GM12878 (cell line): ENCODE data around the gene C19orf12. TPM values are rescaled to one million over a fixed set of nuclear protein-coding genes. Genes with fewer than 3 reads are reported as not detected.

ENCODE experiments used
- ATAC-seq: fragments of 200-7000 bp; cut with Tn5 transposase; 3 replicates; pipeline ENCODE4 v1.9.1; 2020; ENCODE audit warnings: mild to moderate bottlenecking, moderate library complexity
- Bru-seq: library from RNA; stranded (reverse); fragments of 400-500 nt; gene quantifications from one replicate; lab custom pipeline; 2021; lab: Mats Ljungman, UMichigan
- BruChase-seq, 2 experiments: library from RNA; stranded (reverse); fragments of 400-500 nt; gene quantifications; one replicate each; lab custom pipeline; 2021; lab: Mats Ljungman, UMichigan
- BruUV-seq: library from RNA; stranded (reverse); fragments of 400-500 nt; replicated peaks from 2 replicates; lab custom pipeline; 2021; lab: Mats Ljungman, UMichigan
- CTCF ChIA-PET: fragments of 300-600 bp; sonication (Branson Sonifier 250); formaldehyde crosslinking; extraction: SDS; loops from one replicate; lab custom pipeline; 2021; ENCODE audit warnings: inconsistent platforms; lab: Yijun Ruan, JAX
- POLR2A ChIA-PET: fragments of 350-600 bp; formaldehyde crosslinking; extraction: SDS; loops from one replicate; lab custom pipeline; 2021; ENCODE audit warnings: inconsistent platforms; lab: Charles Lee
- RAD21 ChIA-PET: fragments of 300-600 bp; sonication (Branson Sonifier 250); formaldehyde crosslinking; loops from one replicate; lab custom pipeline; 2023; ENCODE audit warnings: antibody characterized with exemption; ENCODE audit not compliant: unreplicated experiment; lab: Charles Lee
- SMC1A ChIA-PET: fragments of 300-600 bp; sonication (Branson Sonifier 250); formaldehyde crosslinking; loops from one replicate; lab custom pipeline; 2023; ENCODE audit not compliant: unreplicated experiment, uncharacterized antibody; lab: Charles Lee
- DNase-seq: peaks from one replicate; pipeline ENCODE4 v3.0.0-alpha.2; 2011; ENCODE audit warnings: low read depth, low spot score
- FAIRE-seq: peaks from 3 replicates; lab custom pipeline; 2011; peaks lifted over from hg19 to GRCh38; lab: Jason Lieb, UNC
- H2AFZ ChIP-seq: 2 replicates; pipeline ENCODE4 v1.6.0; 2011; ENCODE audit warnings: low read depth, low read length, control low read depth; ENCODE audit not compliant: control insufficient read depth
- H3K27ac ChIP-seq: 2 replicates; pipeline ENCODE4 v1.5.1; 2011; ENCODE audit warnings: control low read depth; ENCODE audit not compliant: control insufficient read depth, insufficient read depth
- H3K27me3 ChIP-seq, 2 experiments: replicated peaks in 1 of 2; 2 replicates each; pipeline versions ENCODE4 v1.6.0 to v1.6.1; 2011; ENCODE audit warnings: low read length in 1 of 2; ENCODE audit not compliant: control insufficient read depth in 2 of 2, insufficient read depth in 2 of 2
- H3K36me3 ChIP-seq, 2 experiments: 2 replicates each; pipeline ENCODE4 v1.5.1; 2011; ENCODE audit warnings: low read length in 1 of 2; ENCODE audit not compliant: control insufficient read depth in 2 of 2, insufficient read depth in 2 of 2
- H3K4me1 ChIP-seq: 2 replicates; pipeline ENCODE4 v1.6.1; 2011; ENCODE audit warnings: mild to moderate bottlenecking, low read length, moderate library complexity, mixed read lengths; ENCODE audit not compliant: control insufficient read depth, insufficient read depth
- H3K4me2 ChIP-seq: 2 replicates; pipeline ENCODE4 v1.6.0; 2011; ENCODE audit warnings: control low read depth; ENCODE audit not compliant: control insufficient read depth, insufficient read depth
- H3K4me3 ChIP-seq: fragments of 200-600 bp; sonication (generic); 2 replicates; pipeline ENCODE4 v1.5.1; 2016
- H3K79me2 ChIP-seq: 2 replicates; pipeline ENCODE4 v1.6.0; 2011; ENCODE audit warnings: low read length; ENCODE audit not compliant: control insufficient read depth, insufficient read depth
- H3K9ac ChIP-seq: 2 replicates; pipeline ENCODE4 v1.8.0; 2011; ENCODE audit warnings: low read length, control low read depth, mixed read lengths; ENCODE audit not compliant: control insufficient read depth, insufficient read depth
- H3K9me3 ChIP-seq: replicated peaks from 3 replicates; pipeline ENCODE4 v1.5.1; 2011; ENCODE audit warnings: mild to moderate bottlenecking, low read length; ENCODE audit not compliant: control insufficient read depth, insufficient read depth
- H4K20me1 ChIP-seq: 2 replicates; pipeline ENCODE4 v1.6.0; 2011; ENCODE audit not compliant: control insufficient read depth, insufficient read depth
- ASH2L ChIP-seq: fragments of 300-600, 200-600 bp; sonication (generic); IDR thresholded peaks from 2 replicates; pipeline ENCODE4 v1.6.1; 2017; ENCODE audit warnings: low read depth, mild to moderate bottlenecking, borderline replicate concordance
- CTCF ChIP-seq, 3 experiments: IDR thresholded peaks in 2 of 3; conservative IDR thresholded peaks in 1 of 3; 2 replicates each; pipeline ENCODE4 v1.5.1; 2011; ENCODE audit warnings: low read depth in 3 of 3, low read length in 3 of 3, mild to moderate bottlenecking in 3 of 3, control low read depth in 2 of 3, moderate library complexity in 2 of 3, inconsistent platforms in 1 of 3, mixed read lengths in 1 of 3; ENCODE audit not compliant: control insufficient read depth in 2 of 3, insufficient read depth in 1 of 3; ENCODE audit errors: extremely low read depth in 1 of 3
- ETV6 ChIP-seq, 2 experiments: fragments of 450-650 bp in 1 of 2; IDR thresholded peaks in 1 of 2; conservative IDR thresholded peaks in 1 of 2; 2 replicates each; pipeline ENCODE4 v1.6.1; 2014; ENCODE audit warnings: antibody characterized with exemption in 1 of 2, borderline replicate concordance in 1 of 2, low read depth in 1 of 2, mild to moderate bottlenecking in 1 of 2, moderate library complexity in 1 of 2
- GABPA ChIP-seq: IDR thresholded peaks from 2 replicates; pipeline ENCODE4 v1.6.1; 2014; ENCODE audit warnings: antibody characterized with exemption, low read depth, mild to moderate bottlenecking, inconsistent platforms
- GATAD2B ChIP-seq: fragments of 450-650 bp; conservative IDR thresholded peaks from 2 replicates; pipeline ENCODE4 v1.6.1; 2017; ENCODE audit warnings: low read depth, mild to moderate bottlenecking, moderate library complexity
- HCFC1 ChIP-seq: fragments of 150-350 bp; IDR thresholded peaks from 2 replicates; pipeline ENCODE4 v1.6.1; 2014; ENCODE audit warnings: low read length
- LARP7 ChIP-seq: fragments of 450-650 bp; IDR thresholded peaks from 2 replicates; pipeline ENCODE4 v1.6.1; 2017; ENCODE audit warnings: mild to moderate bottlenecking
- MTA3 ChIP-seq: IDR thresholded peaks from 2 replicates; pipeline ENCODE4 v1.6.1; 2012; ENCODE audit warnings: low read length, inconsistent platforms, borderline replicate concordance
- NFYB ChIP-seq: IDR thresholded peaks from 2 replicates; pipeline ENCODE4 v1.6.1; 2011; ENCODE audit warnings: low read depth, mild to moderate bottlenecking, low read length, improper control_type of control experiment, moderate library complexity; ENCODE audit not compliant: insufficient read depth
- NR2F1 ChIP-seq: fragments of 450-650 bp; conservative IDR thresholded peaks from 2 replicates; pipeline ENCODE4 v1.6.1; 2017; ENCODE audit warnings: mild to moderate bottlenecking
- PAX5 ChIP-seq: IDR thresholded peaks from 2 replicates; pipeline ENCODE4 v1.6.1; 2011; ENCODE audit warnings: low read depth, low read length, borderline replicate concordance
- SMC3 ChIP-seq: IDR thresholded peaks from 2 replicates; pipeline ENCODE4 v1.6.1; 2011; ENCODE audit warnings: low read length, improper control_type of control experiment, borderline replicate concordance
- TCF12 ChIP-seq: IDR thresholded peaks from 2 replicates; pipeline ENCODE4 v1.6.1; 2011; ENCODE audit warnings: low read depth, mild to moderate bottlenecking, low read length
- USF2 ChIP-seq: IDR thresholded peaks from 2 replicates; pipeline ENCODE4 v1.6.1; 2011; ENCODE audit warnings: low read depth, low read length, improper control_type of control experiment, borderline replicate concordance
- WGBS: methylation state at CpG from one replicate; pipeline ENCODE4 v1.1.6; 2016; ENCODE audit warnings: low lambda C conversion rate; ENCODE audit not compliant: insufficient replicate concordance, insufficient coverage; ENCODE audit errors: missing lambda C conversion rate; 5-methylcytosine and 5-hydroxymethylcytosine counted together
- in situ Hi-C: fragments of 300-500 bp; cut with MboI; formaldehyde crosslinking; loops from 9 replicates; pipeline ENCODE4 v1.14.3; 2018; ENCODE audit warnings: mixed read lengths
- intact Hi-C: fragments of 100-400 bp; cut with micrococcal nuclease; formaldehyde crosslinking; loops from one replicate; pipeline ENCODE4 v1.14.2; 2022; ENCODE audit not compliant: unreplicated experiment
- long read RNA-seq, 2 experiments: library from polyadenylated mRNA; unstranded; transcript quantifications; one replicate each; pipeline ENCODE4 v2.0.0, GENCODE V29; 2019 to 2020
- polyA minus RNA-seq, 3 experiments: library from RNA; depleted of rRNA, polyadenylated mRNA; stranded (reverse); fragments of >200 nt; gene quantifications; 2 replicates each; pipeline ENCODE4 v1.2.3, GENCODE V29; 2011
- polyA plus RNA-seq, 11 experiments: library from polyadenylated mRNA; depleted of rRNA in 4 of 11; unstranded in 6 of 11; stranded (reverse) in 5 of 11; fragments of >200 nt; fragmentation: Nextera tagmentation in 4 of 11; fragmentation: Illumina TruSeq in 1 of 11; extraction: Ambion mirVana in 4 of 11; extraction: Trizol in 1 of 11; gene quantifications; 1 replicate in 1 of 11; 2 replicates in 10 of 11; pipeline versions ENCODE4 v1.2.1 to v1.2.3, GENCODE V29; 2011 to 2016; ENCODE audit warnings: inconsistent platforms in 2 of 11, missing spikeins in 2 of 11, low read depth in 1 of 11
- total RNA-seq, 4 experiments: library from RNA; depleted of rRNA in 3 of 4; stranded (reverse); fragments of >200 nt in 3 of 4; fragmentation: Illumina TruSeq in 1 of 4; extraction: Trizol in 1 of 4; gene quantifications; 2 replicates each; pipeline versions ENCODE4 v1.2.1 to v1.2.3, GENCODE V29; 2013 to 2021

The C19orf12 gene
- total RNA-seq (2013; cell fraction: nucleolus; rRNA removed): 24.8 and 33.3 TPM in 2 replicates
- total RNA-seq (2014; rRNA removed): 20.4 and 21.9 TPM in 2 replicates
- total RNA-seq (2014; rRNA removed; fragmentation: Illumina TruSeq; extraction: Trizol): 10.6 and 12.8 TPM in 2 replicates
- total RNA-seq (2021): 20.9 and 21.6 TPM in 2 replicates
- 7.3 TPM for polyA plus RNA-seq (2011; ENCODE audit: low read depth)
- polyA plus RNA-seq (2011; rRNA removed): 23.5 and 24.9 TPM in 2 replicates
- polyA plus RNA-seq (2011; cell fraction: cytosol; rRNA removed): 22.2 and 29.7 TPM in 2 replicates
- polyA plus RNA-seq (2011; cell fraction: nucleus; rRNA removed): 23.6 and 25.4 TPM in 2 replicates
- 13.2 and 14.9 TPM in 2 replicates for polyA plus RNA-seq (2012)
- polyA plus RNA-seq (2014; fragmentation: Illumina TruSeq; extraction: Trizol): 8.2 and 12.5 TPM in 2 replicates
- polyA plus RNA-seq (2014; fragmentation: Nextera tagmentation; extraction: Ambion mirVana): 1 to 10 TPM; 2.3 to 6.6 TPM
- polyA plus RNA-seq (2014; rRNA removed): 19.6 and 22.6 TPM in 2 replicates
- polyA plus RNA-seq (2016; fragmentation: Nextera tagmentation; extraction: Ambion mirVana): 10 to 100 TPM; 20.0 to 20.5 TPM
- polyA minus RNA-seq (2011; rRNA and poly(A)+ RNA removed): 9.3 and 15.4 TPM in 2 replicates
- polyA minus RNA-seq (2011; cell fraction: cytosol; rRNA and poly(A)+ RNA removed): 6.0 and 7.4 TPM in 2 replicates
- polyA minus RNA-seq (2011; cell fraction: nucleus; rRNA and poly(A)+ RNA removed): 5.3 and 8.3 TPM in 2 replicates
- Bru-seq, nascent RNA: percentile 78 among the genes with signal in this experiment
- percentile 83 among the genes with signal in this experiment for BruChase-seq, experiment 1, labeled RNA remaining after a 6-hour chase
- percentile 88 among the genes with signal in this experiment for BruChase-seq, experiment 2, labeled RNA remaining after a 2-hour chase
- long read RNA-seq, experiment 1, partial matches to known transcripts: 0 of 6 reads
- long read RNA-seq, experiment 1, other reads (novel, unspliced or antisense): 1 of 6 reads
- long read RNA-seq, experiment 2, partial matches to known transcripts: 0 of 6 reads
- long read RNA-seq, experiment 2, other reads (novel, unspliced or antisense): 6 of 6 reads

DNA sequence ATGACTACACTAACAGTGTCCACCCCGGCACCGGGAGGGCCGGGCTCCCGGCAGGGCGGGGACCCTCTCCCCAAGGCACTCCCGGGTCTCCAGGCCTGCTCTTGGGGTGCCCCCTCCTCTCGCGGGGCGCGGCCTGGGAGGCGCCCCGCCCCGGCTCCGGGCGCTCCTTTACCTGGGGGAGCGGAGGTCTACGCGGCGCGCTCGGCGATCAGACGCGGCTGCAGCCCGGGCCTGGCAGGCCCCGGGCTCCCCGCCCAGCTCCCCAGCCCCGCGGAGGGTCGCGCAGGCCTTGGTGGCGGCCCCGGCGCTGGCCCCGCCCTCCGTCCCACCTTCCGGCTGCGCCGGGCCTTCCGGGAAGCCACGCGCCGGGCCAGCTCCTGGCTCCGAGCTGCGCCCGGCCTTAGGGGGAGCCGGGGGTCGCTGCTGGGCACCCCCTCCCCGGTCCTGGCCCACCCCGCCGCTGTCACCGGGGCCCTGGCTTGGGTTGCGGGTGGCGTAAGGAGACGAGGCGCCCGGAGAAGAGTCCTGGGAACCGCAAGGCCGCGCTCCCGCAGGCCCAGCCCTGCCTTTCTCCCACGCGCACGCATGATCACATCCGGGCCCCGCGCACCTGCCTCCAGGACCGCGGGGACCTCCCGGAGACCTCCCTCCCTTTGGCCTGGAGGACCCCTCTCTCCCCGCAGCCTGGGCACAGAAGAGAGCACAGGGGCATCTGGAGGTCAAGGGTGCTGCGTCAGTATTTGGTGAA is at the start of gene C19orf12:
TSS of gene C19orf12 (minus strand) at position 309 of the 748 bp plus-strand sequence. CDS start 6,848 bp downstream, outside the sequence.
- no TSS peak for BruUV-seq
- Histone ChIP-seq H4K20me1 (no peaks in the 10 kb centered on the region), H3K4me1 (peaks cover 11% of the 10 kb centered on the region), H3K9ac (peak within 1 kb of the TSS; percentile 75), H3K27me3 (no peaks in the 10 kb centered on the region), H3K4me3 (peak within 1 kb of the TSS; percentile 78), H3K36me3 (no peaks in the 10 kb centered on the region), H3K27ac (peak within 1 kb of the TSS; percentile 79), H3K4me2 (peak within 1 kb of the TSS; percentile 91), H3K79me2 (peaks cover 29% of the 10 kb centered on the region), H2AFZ (peak within 1 kb of the TSS; percentile 51), H3K9me3 (no peaks in the 10 kb centered on the region)
- DNase-seq (no peak), FAIRE-seq (peak; percentile 44), ATAC-seq (peak; percentile 86)
- under 1% methylated on average over 39 of the region's 72 CpGs for WGBS
- in situ Hi-C loops (loop anchor here (10.0 to 25.0 kb wide), 2 partner anchors 110 to 503 kb away; partner anchors contain the start of genes POP4 and UQCRFS1), intact Hi-C loops (no loop called here)
- ChIA-PET CTCF (interaction anchor here (1.3 to 9.5 kb wide), 8 partner anchors 9 to 177 kb away, joined by 3 to 237 read pairs (median 20); partner anchors contain the start of genes PLEKHF1 and POP4), RAD21 (interaction anchor here (0.6 to 6.4 kb wide), 13 partner anchors 11 to 158 kb away, joined by 3 to 78 read pairs (median 5); partner anchors contain the start of genes PLEKHF1 and POP4), POLR2A (interaction anchor here (0.5 to 3.3 kb wide), 8 partner anchors 42 to 128 kb away, joined by 3 to 17 read pairs (median 5); partner anchors contain the start of gene POP4), SMC1A (interaction anchor here (1.0 to 4.2 kb wide), 7 partner anchors 21 to 109 kb away, joined by 3 to 59 read pairs (median 18); partner anchors contain the start of genes PLEKHF1 and POP4)
- TF ChIP-seq LARP7 (peak; percentile 78; the same call in 1 of the 2 replicates), MTA3 (no peak), NR2F1 (peak; percentile 80), PAX5 (peak; percentile 28; the same call in 1 of the 2 replicates), SMC3 (no peak), TCF12 (0 out of 2 replicates have a peak, but pooled peaks have one; percentile 31), ETV6 (conservative IDR thresholded peaks at IDR 0.05 in 1 of 2, IDR thresholded peaks at IDR 0.05 in 1 of 2; ENCODE audit: borderline replicate concordance in 1 of 2, low read depth in 1 of 2) (no peak), GABPA (peak; percentile 45; the same call in 1 of the 2 replicates), HCFC1 (no peak; the same call in 1 of the 2 replicates), CTCF (IDR thresholded peaks at IDR 0.05 in 2 of 3, conservative IDR thresholded peaks at IDR 0.05 in 1 of 3; ENCODE audit: control insufficient read depth in 2 of 3, extremely low read depth in 1 of 3, insufficient read depth in 1 of 3, low read depth in 3 of 3, low read length in 3 of 3) (no peak), ASH2L (peak; percentile 55; the same call in 1 of the 2 replicates), GATAD2B (peak; percentile 94), NFYB (no peak), USF2 (no peak)
